Superior temporal gyrus (tissue), 1 donor: ENCODE measurements around the gene KAT6B.
"Not testable (repeated sequence)": the region's sequence is repeated elsewhere in the genome, so short reads cannot be mapped to it uniquely, and the experiment has no call there.

Experiments
- DNase-seq: peaks from one replicate; pipeline ENCODE4 v3.0.0-alpha.2; 2016; ENCODE audit errors: extremely low spot score

KAT6B gene

GRCh38 chr10:75037171-75038153 lies 211.1 kb downstream of the KAT6B start:
- DNase-seq = no peak

GRCh38 chr10:75038335-75038734 lies 211.9 kb downstream of the KAT6B start:
- DNase-seq = no peak

GRCh38 chr10:75040576-75040975 lies 214.2 kb downstream of the KAT6B start:
- DNase-seq = no peak

GRCh38 chr10:75042292-75042974 lies 216.0 kb downstream of the KAT6B start:
- no peak for DNase-seq

GRCh38 chr10:75043256-75044131 lies 217.1 kb downstream of the KAT6B start:
- DNase-seq = no peak

- DNase-seq = no peak
Observed at GRCh38 chr10:75048669-75049098, 222.3 kb downstream of the KAT6B start.

GRCh38 chr10:75049316-75050148 lies 223.1 kb downstream of the KAT6B start:
- no peak for DNase-seq

GRCh38 chr10:75050149-75050919 lies 223.9 kb downstream of the KAT6B start:
- no peak for DNase-seq

GRCh38 chr10:75051308-75051707 lies 224.9 kb downstream of the KAT6B start:
- no peak for DNase-seq

GRCh38 chr10:75055896-75056406 lies 229.6 kb downstream of the KAT6B start:
- DNase-seq = not testable (repeated sequence)

GRCh38 chr10:75057680-75058079 lies 231.3 kb downstream of the KAT6B start:
- DNase-seq = no peak

GRCh38 chr10:75058161-75058560 lies 231.8 kb downstream of the KAT6B start:
- DNase-seq = no peak

- no peak for DNase-seq
Observed at GRCh38 chr10:75061709-75062505, 235.5 kb downstream of the KAT6B start.

GRCh38 chr10:75062506-75063299 lies 236.3 kb downstream of the KAT6B start:
- DNase-seq = no peak

GRCh38 chr10:75063461-75064230 lies 237.2 kb downstream of the KAT6B start:
- DNase-seq = no peak

GRCh38 chr10:75065076-75065475 lies 238.7 kb downstream of the KAT6B start:
- DNase-seq = no peak

- no peak for DNase-seq
Observed at GRCh38 chr10:75066271-75066670, 239.9 kb downstream of the KAT6B start.
